BJ (cell line): Measurements from ENCODE around the gene OR10V1. TPM values are rescaled to one million over a fixed set of nuclear protein-coding genes. Genes with fewer than 3 reads are reported as not detected.

Experiments used
- CTCF ChIA-PET: fragments of 350-600 bp; formaldehyde crosslinking; extraction: SDS; loops from one replicate; lab custom pipeline; 2021; ENCODE audit warnings: antibody characterized with exemption, inconsistent platforms; lab: Yijun Ruan, JAX
- POLR2A ChIA-PET: fragments of 300-600 bp; sonication (Branson Sonifier 250); formaldehyde crosslinking; extraction: SDS; loops from one replicate; lab custom pipeline; 2021; ENCODE audit warnings: antibody characterized with exemption; lab: Charles Lee
- DNase-seq: peaks from one replicate; pipeline ENCODE4 v3.0.0-alpha.2; 2011; ENCODE audit warnings: low read depth
- H3K27me3 ChIP-seq: 2 replicates; pipeline ENCODE4 v1.6.0; 2011; ENCODE audit warnings: low read length; ENCODE audit not compliant: control insufficient read depth, insufficient read depth
- H3K36me3 ChIP-seq: 2 replicates; pipeline ENCODE4 v1.5.1; 2011; ENCODE audit warnings: low read length; ENCODE audit not compliant: control insufficient read depth, insufficient read depth
- H3K4me3 ChIP-seq: 2 replicates; pipeline ENCODE4 v1.5.1; 2011; ENCODE audit warnings: low read depth, mild to moderate bottlenecking, control low read depth, low read length
- CTCF ChIP-seq: IDR thresholded peaks from 2 replicates; pipeline ENCODE4 v1.5.1; 2011; ENCODE audit warnings: low read depth, mild to moderate bottlenecking, control low read depth, inconsistent platforms, low read length, moderate library complexity; ENCODE audit not compliant: insufficient read depth
- polyA plus RNA-seq: library from polyadenylated mRNA; depleted of rRNA; stranded (reverse); fragments of >200 nt; gene quantifications from 2 replicates; pipeline ENCODE4 v1.2.3, GENCODE V29; 2011

The OR10V1 gene
- polyA plus RNA-seq, 1 experiment, result not detected

- TF ChIP-seq CTCF, result 0 out of 2 replicates have a peak, but pooled peaks have one; percentile 2
- no peak for DNase-seq
- ChIA-PET POLR2A (no interaction called here), CTCF (interaction anchor here (1.2 to 1.9 kb wide), 3 partner anchors 10 to 507 kb away, joined by 3 to 4 read pairs (median 3); partner anchors contain the start of genes DTX4 and PATL1)
- Histone ChIP-seq H3K36me3 (no peaks in the 10 kb centered on the region), H3K27me3 (no peaks in the 10 kb centered on the region), H3K4me3 (no peak overlapping the region)
Observed at GRCh38 chr11:59678118-59678812, 35.4 kb downstream of the OR10V1 start.

GRCh38 chr11:59676205-59676604 is 37.4 kb downstream of the OR10V1 start:
- TF ChIP-seq CTCF, result no peak
- CTCF ChIA-PET, result interaction anchor here (2.0 kb wide), 1 partner anchor 139 kb away, joined by 5 read pairs; no protein-coding TSS in a partner anchor
- H3K4me3 ChIP-seq, result no peak overlapping the region
- no peaks in the 10 kb centered on the region for H3K27me3 ChIP-seq
- POLR2A ChIA-PET, result no interaction called here
- DNase-seq, result no peak
- H3K36me3 ChIP-seq, result no peaks in the 10 kb centered on the region

DNA sequence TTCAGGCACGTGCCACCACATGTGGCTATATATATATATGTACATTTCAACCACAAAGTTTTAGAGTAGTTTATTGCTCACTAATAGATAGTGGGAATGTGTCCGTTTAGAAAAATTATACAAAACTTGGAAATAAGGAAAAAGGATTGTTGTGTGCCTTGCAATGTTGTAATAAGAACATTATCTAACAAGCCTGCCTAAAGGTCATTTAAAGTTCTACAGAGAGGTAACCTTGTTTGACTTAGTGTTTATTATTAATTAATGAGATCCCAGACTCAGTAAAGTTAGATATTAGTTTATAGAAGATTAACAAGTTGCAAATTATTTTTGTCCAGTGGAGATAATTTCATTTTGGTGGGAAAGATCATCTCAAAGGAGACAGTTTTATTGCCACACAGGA is 39.4 kb downstream of the OR10V1 start:
- POLR2A ChIA-PET, result no interaction called here
- CTCF ChIA-PET, result interaction anchor here (1.3 kb wide), 1 partner anchor 137 kb away, joined by 4 read pairs; no protein-coding TSS in a partner anchor
- TF ChIP-seq CTCF, result no peak
- H3K36me3 ChIP-seq, result no peaks in the 10 kb centered on the region
- no peaks in the 10 kb centered on the region for H3K27me3 ChIP-seq
- DNase-seq, result no peak
- no peak overlapping the region for H3K4me3 ChIP-seq

DNA sequence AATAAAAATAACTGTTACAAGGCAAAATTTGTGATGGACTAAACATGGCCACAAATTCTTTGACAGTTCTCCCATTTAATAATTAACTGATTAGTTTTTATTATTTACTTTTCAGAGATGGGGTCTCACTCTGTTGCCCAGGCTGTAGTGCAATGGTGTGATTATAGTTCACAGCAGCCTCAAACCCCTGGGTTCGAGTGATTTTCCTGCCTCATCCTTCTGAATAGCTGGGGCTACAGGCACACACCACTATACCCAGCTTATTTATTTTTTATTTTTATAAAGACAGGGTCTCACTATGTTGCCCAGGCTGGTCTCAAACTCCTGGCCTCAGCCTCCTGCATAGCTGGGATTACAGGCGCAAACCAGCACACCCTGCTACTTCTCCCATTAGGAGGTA is 40.4 kb downstream of the OR10V1 start:
- POLR2A ChIA-PET, result no interaction called here
- Histone ChIP-seq H3K27me3 (no peaks in the 10 kb centered on the region), H3K4me3 (no peak overlapping the region), H3K36me3 (no peaks in the 10 kb centered on the region)
- CTCF ChIA-PET, result interaction anchor here (1.3 kb wide), 1 partner anchor 136 kb away, joined by 4 read pairs; no protein-coding TSS in a partner anchor
- DNase-seq, result no peak
- no peak for TF ChIP-seq CTCF

DNA sequence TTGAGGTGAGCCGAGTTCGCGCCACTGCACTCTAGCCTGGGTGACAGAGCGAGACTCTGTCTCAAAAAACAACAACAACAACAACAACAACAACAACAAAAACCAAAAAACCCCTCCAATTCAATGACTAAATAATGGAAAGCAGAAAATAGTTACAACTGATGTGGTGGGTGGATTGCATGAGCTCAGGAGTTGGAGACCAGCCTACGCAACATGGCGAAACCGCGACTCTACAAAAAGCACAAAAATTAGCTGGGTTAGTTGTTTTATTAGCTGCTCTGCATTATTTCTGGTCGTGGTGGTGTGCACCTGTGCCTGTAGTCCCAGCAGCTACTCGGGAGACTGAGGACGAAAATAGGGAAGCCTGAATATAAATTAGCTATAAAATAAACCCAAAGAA is 42.2 kb downstream of the OR10V1 start:
- TF ChIP-seq CTCF, result no peak
- no peak overlapping the region for H3K4me3 ChIP-seq
- H3K36me3 ChIP-seq, result no peaks in the 10 kb centered on the region
- DNase-seq, result no peak
- POLR2A ChIA-PET, result no interaction called here
- CTCF ChIA-PET, result interaction anchor here (1.3 to 2.1 kb wide), 2 partner anchors 9 to 111 kb away, joined by 3 to 12 read pairs; no protein-coding TSS in a partner anchor
- H3K27me3 ChIP-seq, result no peaks in the 10 kb centered on the region
